Right atrium auricular region (tissue), 2 donors: ENCODE measurements around the gene AKR1C3. TPM values are rescaled to one million over a fixed set of nuclear protein-coding genes. Genes with fewer than 3 reads are reported as not detected.

Source experiments
- DNase-seq: peaks from one replicate; pipeline ENCODE4 v3.0.0-alpha.2; 2019; ENCODE audit warnings: low spot score
- H3K27ac ChIP-seq, 2 donors: fragments of 200-600 bp; sonication (generic); 1 replicate in 1 of 2; 2 replicates in 1 of 2; pipeline ENCODE4 v1.5.1; 2016 to 2019
- H3K27me3 ChIP-seq, 2 donors: fragments of 200-600 bp; sonication (generic); one replicate each; pipeline versions ENCODE4 v1.5.1 to v1.6.0; 2017 to 2019
- H3K36me3 ChIP-seq: fragments of 200-600 bp; sonication (generic); one replicate; pipeline ENCODE4 v1.5.1; 2016
- H3K4me1 ChIP-seq, 2 donors: fragments of 200-600 bp; sonication (generic); one replicate each; pipeline versions ENCODE4 v1.5.1 to v1.6.0; 2017 to 2019
- H3K4me3 ChIP-seq, 2 donors: fragments of 200-600 bp; sonication (generic); 1 replicate in 1 of 2; 2 replicates in 1 of 2; pipeline ENCODE4 v1.5.1; 2017 to 2019; ENCODE audit warnings: mild to moderate bottlenecking in 1 of 2, moderate library complexity in 1 of 2
- H3K9me3 ChIP-seq, 2 donors: fragments of 200-600 bp; sonication (generic); one replicate each; pipeline ENCODE4 v1.5.1; 2019
- total RNA-seq, 2 donors: library from RNA; depleted of rRNA; stranded (reverse); fragments of >200 nt; gene quantifications; one replicate each; pipeline ENCODE4 v1.1.0, GENCODE V29; 2016
- TF ChIP-seq, protein P1 (sequence below), 2 donors: fragments of 200-600 bp; sonication (generic); IDR thresholded peaks; one replicate each; pipeline ENCODE4 v1.5.1; 2019; ENCODE audit warnings: antibody characterized with exemption in 2 of 2

Gene AKR1C3
- total RNA-seq, 2 donors from 2014 or later, result 42.1 to 48.9 TPM

DNA sequence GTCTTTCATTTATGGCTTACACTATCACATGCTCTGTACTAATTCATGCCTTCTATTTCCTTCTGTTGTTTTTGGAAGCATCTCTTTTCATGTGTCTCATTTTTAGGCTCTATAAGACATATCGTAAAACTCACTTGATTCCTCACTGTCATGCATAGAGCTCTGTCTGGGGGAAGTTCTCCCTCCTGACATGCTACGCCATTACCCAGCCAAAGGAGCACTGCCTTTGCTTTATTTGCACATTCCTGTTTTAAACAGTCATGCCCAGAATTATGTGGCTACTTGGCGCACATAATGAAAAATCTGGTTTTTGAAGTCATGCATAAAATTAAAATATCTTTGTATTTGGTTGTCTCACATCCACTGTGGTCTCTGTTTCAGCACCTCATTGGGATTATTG lies 17.6 kb upstream of the AKR1C3 start:
- Histone ChIP-seq H3K9me3 (no peaks in the 10 kb centered on the region), H3K4me1 (peaks cover 4 to 16% of the 10 kb centered on the region in 2 donors), H3K4me3 (no peak overlapping the region), H3K27me3 (no peaks in the 10 kb centered on the region), H3K27ac (no peak overlapping the region), H3K36me3 (no peaks in the 10 kb centered on the region)
- TF ChIP-seq, protein P1, sequence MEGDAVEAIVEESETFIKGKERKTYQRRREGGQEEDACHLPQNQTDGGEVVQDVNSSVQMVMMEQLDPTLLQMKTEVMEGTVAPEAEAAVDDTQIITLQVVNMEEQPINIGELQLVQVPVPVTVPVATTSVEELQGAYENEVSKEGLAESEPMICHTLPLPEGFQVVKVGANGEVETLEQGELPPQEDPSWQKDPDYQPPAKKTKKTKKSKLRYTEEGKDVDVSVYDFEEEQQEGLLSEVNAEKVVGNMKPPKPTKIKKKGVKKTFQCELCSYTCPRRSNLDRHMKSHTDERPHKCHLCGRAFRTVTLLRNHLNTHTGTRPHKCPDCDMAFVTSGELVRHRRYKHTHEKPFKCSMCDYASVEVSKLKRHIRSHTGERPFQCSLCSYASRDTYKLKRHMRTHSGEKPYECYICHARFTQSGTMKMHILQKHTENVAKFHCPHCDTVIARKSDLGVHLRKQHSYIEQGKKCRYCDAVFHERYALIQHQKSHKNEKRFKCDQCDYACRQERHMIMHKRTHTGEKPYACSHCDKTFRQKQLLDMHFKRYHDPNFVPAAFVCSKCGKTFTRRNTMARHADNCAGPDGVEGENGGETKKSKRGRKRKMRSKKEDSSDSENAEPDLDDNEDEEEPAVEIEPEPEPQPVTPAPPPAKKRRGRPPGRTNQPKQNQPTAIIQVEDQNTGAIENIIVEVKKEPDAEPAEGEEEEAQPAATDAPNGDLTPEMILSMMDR (IDR thresholded peaks at IDR 0.05), result no peak
- DNase-seq, result no peak

- Histone ChIP-seq H3K9me3 (no peaks in the 10 kb centered on the region), H3K4me3 (no peak overlapping the region), H3K27me3 (no peaks in the 10 kb centered on the region), H3K36me3 (no peaks in the 10 kb centered on the region), H3K4me1 (no peaks in the 10 kb centered on the region), H3K27ac (no peak overlapping the region)
- TF ChIP-seq, protein P1 (IDR thresholded peaks at IDR 0.05), result no peak
- no peak for DNase-seq
Observed at GRCh38 chr10:5078547-5079180, 15.6 kb upstream of the AKR1C3 start.

DNA sequence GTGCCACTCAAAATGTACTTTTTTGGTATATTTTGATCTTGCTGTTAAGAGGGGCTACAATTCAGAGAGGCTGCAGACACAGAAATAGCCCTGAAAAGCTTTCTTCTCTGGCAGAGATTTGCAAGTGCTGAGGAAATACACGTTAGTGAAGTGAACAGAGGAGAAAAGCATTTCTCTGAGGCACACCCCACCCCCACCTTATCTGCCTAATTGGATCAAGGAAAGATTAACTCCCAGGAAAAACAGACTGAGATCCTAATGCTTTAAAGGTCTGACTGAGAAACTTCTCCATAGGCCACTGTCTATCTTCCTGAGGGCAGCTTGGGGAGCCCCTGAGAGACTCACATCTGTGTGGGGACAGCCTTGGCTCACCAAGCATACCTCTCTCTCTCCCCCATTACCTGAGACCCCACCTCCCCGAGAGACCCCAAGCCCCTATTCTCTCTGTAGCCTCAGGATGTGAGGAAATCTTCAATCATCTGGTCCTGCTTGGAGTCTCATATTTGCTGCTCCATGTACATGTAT lies 14.8 kb upstream of the AKR1C3 start:
- Histone ChIP-seq H3K4me3 (no peak overlapping the region), H3K27me3 (no peaks in the 10 kb centered on the region), H3K36me3 (no peaks in the 10 kb centered on the region), H3K27ac (no peak overlapping the region), H3K4me1 (no peaks in the 10 kb centered on the region), H3K9me3 (no peaks in the 10 kb centered on the region)
- no peak for DNase-seq
- TF ChIP-seq, protein P1 (IDR thresholded peaks at IDR 0.05), result no peak

DNA sequence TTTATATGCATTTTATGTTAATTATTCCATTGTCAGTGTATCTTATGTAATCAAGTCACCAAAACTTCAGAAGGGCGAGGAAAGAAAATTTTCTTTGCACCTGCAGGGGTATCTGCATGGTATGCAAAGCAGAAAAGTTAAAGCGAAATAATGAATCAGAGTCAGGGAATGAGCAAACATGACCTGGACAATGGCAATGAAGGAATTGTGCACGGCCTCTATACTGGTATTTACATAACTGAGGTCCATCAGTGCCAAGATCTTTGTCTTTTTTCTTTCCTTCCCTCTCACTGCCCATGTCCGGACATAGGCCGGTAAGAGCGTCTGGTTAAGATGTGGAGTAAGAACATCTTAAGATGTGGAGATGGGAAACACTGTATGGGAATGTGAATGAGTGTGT lies 14.4 kb upstream of the AKR1C3 start:
- Histone ChIP-seq H3K36me3 (no peaks in the 10 kb centered on the region), H3K27ac (no peak overlapping the region), H3K4me3 (no peak overlapping the region), H3K4me1 (no peaks in the 10 kb centered on the region), H3K27me3 (no peaks in the 10 kb centered on the region), H3K9me3 (no peaks in the 10 kb centered on the region)
- no peak for DNase-seq
- TF ChIP-seq, protein P1 (IDR thresholded peaks at IDR 0.05), result no peak

DNA sequence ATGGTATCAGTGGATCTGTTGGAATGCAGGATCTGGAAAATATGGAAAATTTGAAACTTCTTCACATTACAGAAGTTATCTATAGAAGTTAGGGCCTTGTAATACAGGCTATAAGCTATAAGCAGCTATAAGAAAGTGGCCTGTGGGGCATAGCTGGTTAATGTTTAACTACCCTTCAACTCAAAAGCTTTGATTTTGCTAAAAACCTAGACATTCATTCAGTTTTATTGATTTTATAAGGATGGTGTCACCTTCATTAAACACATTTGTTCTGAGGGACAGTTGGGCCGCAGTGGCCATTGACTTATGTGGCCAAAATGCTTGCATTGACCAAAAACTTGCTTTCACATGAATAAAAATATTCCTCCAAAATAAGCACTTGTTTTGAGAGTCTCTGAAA lies 13.1 kb upstream of the AKR1C3 start:
- no peak for DNase-seq
- Histone ChIP-seq H3K27me3 (no peaks in the 10 kb centered on the region), H3K4me1 (no peaks in the 10 kb centered on the region), H3K27ac (no peak overlapping the region), H3K4me3 (no peak overlapping the region), H3K9me3 (no peaks in the 10 kb centered on the region), H3K36me3 (no peaks in the 10 kb centered on the region)
- TF ChIP-seq, protein P1 (IDR thresholded peaks at IDR 0.05), result no peak
